Brain microvascular endothelial cell (primary cell): Measurements from ENCODE around the gene LRMDA.

Experiments
- DNase-seq: peaks from one replicate; pipeline ENCODE4 v3.0.0-alpha.2; 2020
- H3K27ac ChIP-seq: fragments of 250-450 bp; sonication (Bioruptor Pico); 2 replicates; pipeline ENCODE4 v1.5.1; 2020; ENCODE audit warnings: mild to moderate bottlenecking, moderate library complexity
- H3K27me3 ChIP-seq: fragments of 250-450 bp; sonication (Bioruptor Pico); replicated peaks from 2 replicates; pipeline ENCODE4 v1.5.1; 2020; ENCODE audit warnings: mild to moderate bottlenecking
- H3K36me3 ChIP-seq: fragments of 250-450 bp; sonication (Bioruptor Pico); replicated peaks from 2 replicates; pipeline ENCODE4 v1.5.1; 2020; ENCODE audit warnings: mild to moderate bottlenecking
- H3K4me3 ChIP-seq: 2 replicates; pipeline ENCODE4 v1.5.1; 2011; ENCODE audit warnings: low read depth, mild to moderate bottlenecking, control low read depth, low read length, moderate library complexity
- in situ Hi-C: cut with HindIII; loops from 2 replicates; pipeline ENCODE4 v1.10.0; 2017; ENCODE audit warnings: low sequenced_read_pairs, low pct_ligation_motif_present
- TF ChIP-seq, protein P1 (sequence below): IDR thresholded peaks from 2 replicates; pipeline ENCODE4 v1.5.1; 2011; ENCODE audit warnings: low read depth, mild to moderate bottlenecking, moderate library complexity, low read length, control low read depth, inconsistent platforms; ENCODE audit errors: missing control alignments

Gene LRMDA

DNA sequence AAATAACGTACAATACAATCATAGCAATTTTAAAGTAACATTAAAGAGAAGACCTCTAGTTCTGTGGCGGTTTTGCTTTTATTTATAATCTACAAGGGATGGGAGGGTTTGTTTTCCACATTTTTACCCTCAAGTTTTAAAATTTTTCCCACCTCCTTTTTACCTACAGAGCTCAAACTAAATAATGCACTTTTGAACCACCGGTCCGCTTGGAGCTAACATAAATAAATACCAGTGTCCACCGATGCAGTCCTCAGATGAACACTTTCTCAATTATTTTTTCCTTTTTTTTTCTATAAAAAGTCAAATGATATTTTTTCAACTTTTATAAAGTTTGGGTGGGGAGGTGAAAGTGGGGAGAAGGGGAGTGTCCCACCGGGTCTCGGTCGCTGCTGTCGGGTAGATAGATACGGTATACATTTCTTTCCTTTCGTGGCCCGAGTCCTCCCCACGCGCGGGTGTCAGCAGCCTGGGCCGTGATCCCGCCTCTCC, 33.2 kb upstream of the LRMDA start:
- Histone ChIP-seq H3K36me3 (no peaks in the 10 kb centered on the region), H3K27ac (no peak overlapping the region), H3K4me3 (peak overlapping the region; percentile 96), H3K27me3 (peaks cover 18% of the 10 kb centered on the region)
- DNase-seq = no peak
- in situ Hi-C loops = no loop called here
- TF ChIP-seq, protein P1, sequence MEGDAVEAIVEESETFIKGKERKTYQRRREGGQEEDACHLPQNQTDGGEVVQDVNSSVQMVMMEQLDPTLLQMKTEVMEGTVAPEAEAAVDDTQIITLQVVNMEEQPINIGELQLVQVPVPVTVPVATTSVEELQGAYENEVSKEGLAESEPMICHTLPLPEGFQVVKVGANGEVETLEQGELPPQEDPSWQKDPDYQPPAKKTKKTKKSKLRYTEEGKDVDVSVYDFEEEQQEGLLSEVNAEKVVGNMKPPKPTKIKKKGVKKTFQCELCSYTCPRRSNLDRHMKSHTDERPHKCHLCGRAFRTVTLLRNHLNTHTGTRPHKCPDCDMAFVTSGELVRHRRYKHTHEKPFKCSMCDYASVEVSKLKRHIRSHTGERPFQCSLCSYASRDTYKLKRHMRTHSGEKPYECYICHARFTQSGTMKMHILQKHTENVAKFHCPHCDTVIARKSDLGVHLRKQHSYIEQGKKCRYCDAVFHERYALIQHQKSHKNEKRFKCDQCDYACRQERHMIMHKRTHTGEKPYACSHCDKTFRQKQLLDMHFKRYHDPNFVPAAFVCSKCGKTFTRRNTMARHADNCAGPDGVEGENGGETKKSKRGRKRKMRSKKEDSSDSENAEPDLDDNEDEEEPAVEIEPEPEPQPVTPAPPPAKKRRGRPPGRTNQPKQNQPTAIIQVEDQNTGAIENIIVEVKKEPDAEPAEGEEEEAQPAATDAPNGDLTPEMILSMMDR = no peak

- H3K4me3 ChIP-seq = peak overlapping the region; percentile 96
- no peak overlapping the region for H3K27ac ChIP-seq
These were observed 32.5 kb upstream of the LRMDA start for GRCh38 chr10:75398692-75399460.

GRCh38 chr10:75399461-75400162, 31.8 kb upstream of the LRMDA start:
- in situ Hi-C loops = no loop called here
- H3K27ac ChIP-seq = no peak overlapping the region
- no peaks in the 10 kb centered on the region for H3K36me3 ChIP-seq
- TF ChIP-seq, protein P1 = peak; percentile 67
- H3K27me3 ChIP-seq = peaks cover 32% of the 10 kb centered on the region
- peak overlapping the region; percentile 96 for H3K4me3 ChIP-seq
- DNase-seq = peak; percentile 65

More at GRCh38 chr10:75398692-75399460, 32.5 kb upstream of the LRMDA start:
- Histone ChIP-seq H3K27me3 (peaks cover 25% of the 10 kb centered on the region), H3K36me3 (no peaks in the 10 kb centered on the region)
- TF ChIP-seq, protein P1 = no peak
- in situ Hi-C loops = no loop called here
- no peak for DNase-seq

DNA sequence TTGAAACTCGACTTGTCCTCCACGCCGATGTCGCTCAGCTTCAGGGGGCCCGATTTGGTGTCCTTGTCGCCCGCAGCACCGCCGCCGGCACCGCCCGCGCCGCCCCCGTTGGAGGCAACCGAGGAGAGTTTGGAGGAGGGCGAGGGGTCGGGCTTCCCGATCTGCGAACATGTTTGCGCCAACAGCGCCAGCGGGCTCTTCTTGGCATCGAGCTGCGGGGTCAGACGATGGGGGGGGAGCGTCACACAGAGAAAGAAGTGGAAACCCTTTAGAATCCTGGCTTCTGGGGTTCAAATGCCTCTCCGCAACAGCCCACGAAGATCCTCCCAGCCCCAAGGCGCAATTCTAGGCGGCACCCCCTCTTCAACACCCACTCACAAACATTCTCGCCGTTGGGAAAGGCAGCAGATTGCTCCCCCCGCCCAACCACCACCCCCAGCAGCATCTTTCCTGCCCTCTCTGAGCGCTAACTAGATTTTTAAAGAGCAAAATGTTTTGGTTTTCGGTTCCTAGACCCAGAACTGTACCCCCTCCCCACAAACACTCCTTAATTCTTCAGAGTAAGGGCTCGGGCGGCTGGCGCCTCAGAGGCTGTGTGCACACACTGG, 31.2 kb upstream of the LRMDA start:
- in situ Hi-C loops = no loop called here
- Histone ChIP-seq H3K4me3 (peak overlapping the region; percentile 96), H3K27ac (peak overlapping the region; percentile 65), H3K27me3 (peaks cover 39% of the 10 kb centered on the region), H3K36me3 (no peaks in the 10 kb centered on the region)
- no peak for DNase-seq
- TF ChIP-seq, protein P1 = no peak

GRCh38 chr10:75400771-75401568, 30.5 kb upstream of the LRMDA start:
- TF ChIP-seq, protein P1 = no peak
- DNase-seq = peak; percentile 45
- peak overlapping the region; percentile 65 for H3K27ac ChIP-seq
- H3K36me3 ChIP-seq = no peaks in the 10 kb centered on the region
- in situ Hi-C loops = no loop called here
- peaks cover 40% of the 10 kb centered on the region for H3K27me3 ChIP-seq
- peak overlapping the region; percentile 96 for H3K4me3 ChIP-seq
